PFSK-1 (cell line): ENCODE data around the gene CX3CL1.

Source experiments
- FOXP2 ChIP-seq: optimal IDR thresholded peaks from 2 replicates; pipeline ENCODE3; 2011; ENCODE audit warnings: borderline replicate concordance, control low read depth, inconsistent platforms; ENCODE audit not compliant: insufficient read depth; ENCODE audit errors: extremely low read length, extremely low read depth
- POLR2AphosphoS5 ChIP-seq: IDR thresholded peaks from 2 replicates; pipeline ENCODE4 v1.6.1; 2012; ENCODE audit warnings: low read depth, mild to moderate bottlenecking, control low read depth, low read length, moderate library complexity
- REST ChIP-seq, 2 experiments: IDR thresholded peaks; 2 replicates each; pipeline versions ENCODE4 v1.6.1 to v1.8.0; 2011 to 2012; ENCODE audit warnings: low read depth in 2 of 2, low read length in 2 of 2, control low read depth in 1 of 2, inconsistent platforms in 1 of 2, mild to moderate bottlenecking in 1 of 2, moderate library complexity in 1 of 2; ENCODE audit not compliant: insufficient read depth in 1 of 2
- SIN3A ChIP-seq: IDR thresholded peaks from 2 replicates; pipeline ENCODE4 v1.6.1; 2012; ENCODE audit warnings: mild to moderate bottlenecking, low read length, moderate library complexity, borderline replicate concordance; ENCODE audit not compliant: insufficient read depth
- TAF1 ChIP-seq: IDR thresholded peaks from 2 replicates; pipeline ENCODE4 v1.6.1; 2012; ENCODE audit warnings: low read length, control low read depth, borderline replicate concordance; ENCODE audit not compliant: insufficient read depth

The CX3CL1 gene

GRCh38 chr16:57331355-57331754 lies 40.9 kb upstream of the CX3CL1 start:
- TF ChIP-seq TAF1 (no peak), SIN3A (no peak), FOXP2 (no peak), REST (IDR thresholded peaks at IDR 0.05; ENCODE audit: insufficient read depth in 1 of 2, low read depth in 2 of 2, low read length in 2 of 2) (no peak), POLR2AphosphoS5 (no peak)

GRCh38 chr16:57333402-57333801 lies 38.9 kb upstream of the CX3CL1 start:
- TF ChIP-seq REST (IDR thresholded peaks at IDR 0.05; ENCODE audit: insufficient read depth in 1 of 2, low read depth in 2 of 2, low read length in 2 of 2) (no peak), FOXP2 (no peak), POLR2AphosphoS5 (no peak), TAF1 (no peak), SIN3A (no peak)

- TF ChIP-seq TAF1: no peak
- no peak for TF ChIP-seq REST (IDR thresholded peaks at IDR 0.05; ENCODE audit: insufficient read depth in 1 of 2, low read depth in 2 of 2, low read length in 2 of 2)
- no peak for TF ChIP-seq FOXP2
- TF ChIP-seq POLR2AphosphoS5: no peak
- no peak for TF ChIP-seq SIN3A
Measured at GRCh38 chr16:57335366-57335765, 36.9 kb upstream of the CX3CL1 start.

GRCh38 chr16:57341062-57341440 lies 31.2 kb upstream of the CX3CL1 start:
- TF ChIP-seq FOXP2: no peak

GRCh38 chr16:57341441-57342303 lies 30.6 kb upstream of the CX3CL1 start:
- TF ChIP-seq TAF1 (no peak), POLR2AphosphoS5 (no peak), REST (IDR thresholded peaks at IDR 0.05; ENCODE audit: insufficient read depth in 1 of 2, low read depth in 2 of 2, low read length in 2 of 2) (no peak), SIN3A (no peak), FOXP2 (no peak)

- TF ChIP-seq SIN3A (no peak), POLR2AphosphoS5 (no peak), REST (IDR thresholded peaks at IDR 0.05; ENCODE audit: insufficient read depth in 1 of 2, low read depth in 2 of 2, low read length in 2 of 2) (no peak), FOXP2 (no peak), TAF1 (no peak)
Measured at GRCh38 chr16:57343221-57343620, 29.1 kb upstream of the CX3CL1 start.
